SK-N-SH (cell line): ENCODE data around the gene BTNL8. TPM values are rescaled to one million over a fixed set of nuclear protein-coding genes. Genes with fewer than 3 reads are reported as not detected.

ENCODE experiments used
- CTCF ChIA-PET: fragments of 300-600, 350-600 bp; formaldehyde crosslinking; extraction: SDS; loops from one replicate; lab custom pipeline; 2021; lab: Yijun Ruan, JAX
- POLR2A ChIA-PET: fragments of 350-600 bp; sonication (Branson Sonifier 250); formaldehyde crosslinking; extraction: SDS; loops from one replicate; lab custom pipeline; 2020; ENCODE audit warnings: antibody characterized with exemption, inconsistent platforms; lab: Yijun Ruan, JAX
- DNase-seq: peaks from one replicate; pipeline ENCODE4 v3.0.0; 2012
- H2AFZ ChIP-seq: fragments of 200-600 bp; sonication (generic); 2 replicates; pipeline ENCODE4 v1.8.1; 2016; ENCODE audit warnings: antibody characterized with exemption, mild to moderate bottlenecking, low read depth
- H3F3A ChIP-seq: fragments of 200-600 bp; sonication (generic); replicated peaks from 2 replicates; pipeline ENCODE3; 2016; ENCODE audit warnings: antibody characterized with exemption, mild to moderate bottlenecking; ENCODE audit not compliant: insufficient read depth
- H3K27ac ChIP-seq, 2 experiments: fragments of 200-500 bp in 1 of 2; fragments of 200-600 bp in 1 of 2; sonication (Bioruptor generic) in 1 of 2; sonication (generic), shearing (Covaris generic) in 1 of 2; 2 replicates each; pipeline versions ENCODE4 v1.5.1 to v1.6.1; 2014 to 2016; ENCODE audit warnings: low read depth in 2 of 2, inconsistent platforms in 1 of 2, low read length in 1 of 2, mild to moderate bottlenecking in 1 of 2, mixed read lengths in 1 of 2
- H3K27me3 ChIP-seq: fragments of 200-600 bp; sonication (generic), shearing (Covaris generic); 2 replicates; pipeline ENCODE4 v1.6.1; 2016; ENCODE audit warnings: mixed run types; ENCODE audit not compliant: insufficient read depth
- H3K36me3 ChIP-seq, 2 experiments: fragments of 200-500 bp in 1 of 2; fragments of 200-600 bp in 1 of 2; sonication (Bioruptor generic) in 1 of 2; sonication (generic) in 1 of 2; replicated peaks in 1 of 2; 2 replicates each; pipeline versions ENCODE3 to v1.5.1; 2014 to 2016; ENCODE audit warnings: low read length in 1 of 2, mild to moderate bottlenecking in 1 of 2; ENCODE audit not compliant: insufficient read depth in 2 of 2, control insufficient read depth in 1 of 2
- H3K4me1 ChIP-seq, 2 experiments: fragments of 200-500 bp in 1 of 2; fragments of 200-600 bp in 1 of 2; sonication (Bioruptor generic) in 1 of 2; sonication (generic), shearing (Covaris generic) in 1 of 2; 2 replicates each; pipeline versions ENCODE4 v1.5.1 to v1.6.1; 2014 to 2016; ENCODE audit warnings: low read depth in 1 of 2, low read length in 1 of 2, mixed run types in 1 of 2; ENCODE audit not compliant: insufficient read depth in 2 of 2, control insufficient read depth in 1 of 2
- H3K4me2 ChIP-seq: fragments of 200-600 bp; sonication (generic), shearing (Covaris generic); 2 replicates; pipeline ENCODE4 v1.6.1; 2017; ENCODE audit warnings: mixed run types
- H3K4me3 ChIP-seq, 2 experiments: fragments of 200-500 bp in 1 of 2; fragments of 200-600 bp in 1 of 2; sonication (Bioruptor generic) in 1 of 2; sonication (generic), shearing (Covaris generic) in 1 of 2; 2 replicates each; pipeline versions ENCODE4 v1.5.1 to v1.8.1; 2014 to 2016; ENCODE audit warnings: low read depth in 2 of 2, inconsistent platforms in 1 of 2, low read length in 1 of 2, mild to moderate bottlenecking in 1 of 2, mixed read lengths in 1 of 2, moderate library complexity in 1 of 2
- H3K79me2 ChIP-seq: fragments of 200-600 bp; sonication (generic); 2 replicates; pipeline ENCODE4 v1.8.1; 2017; ENCODE audit warnings: mild to moderate bottlenecking; ENCODE audit not compliant: insufficient read depth
- H3K9ac ChIP-seq: fragments of 200-600 bp; sonication (generic); 2 replicates; pipeline ENCODE4 v1.6.1; 2017; ENCODE audit warnings: mixed run types
- H3K9me2 ChIP-seq: fragments of 200-600 bp; sonication (generic); 2 replicates; pipeline ENCODE4 v1.6.1; 2017; ENCODE audit warnings: mixed run types
- H3K9me3 ChIP-seq: fragments of 200-600 bp; sonication (generic); 2 replicates; pipeline ENCODE4 v1.6.1; 2017; ENCODE audit warnings: mixed run types, mild to moderate bottlenecking, moderate library complexity
- H4K20me1 ChIP-seq: fragments of 200-600 bp; sonication (generic); 2 replicates; pipeline ENCODE4 v1.6.1; 2017; ENCODE audit warnings: mild to moderate bottlenecking, mixed run types; ENCODE audit not compliant: insufficient read depth
- EP300 ChIP-seq, 2 experiments: IDR thresholded peaks; 2 replicates each; pipeline versions ENCODE4 v1.4.0 to v1.6.1; 2012; ENCODE audit warnings: borderline replicate concordance in 1 of 2, low read depth in 1 of 2, low read length in 1 of 2
- GABPA ChIP-seq: IDR thresholded peaks from 2 replicates; pipeline ENCODE4 v1.4.0; 2012; ENCODE audit warnings: low read depth, mild to moderate bottlenecking
- RFX5 ChIP-seq: IDR thresholded peaks from 2 replicates; pipeline ENCODE4 v1.6.1; 2012; ENCODE audit warnings: mild to moderate bottlenecking, improper control_type of control experiment, low read length
- SMC3 ChIP-seq: IDR thresholded peaks from 2 replicates; pipeline ENCODE4 v1.6.1; 2012; ENCODE audit warnings: low read depth, low read length, improper control_type of control experiment
- WGBS: methylation state at CpG from one replicate; pipeline ENCODE4 v1.1.6; 2017; ENCODE audit warnings: low lambda C conversion rate; 5-methylcytosine and 5-hydroxymethylcytosine counted together
- polyA plus RNA-seq, 3 experiments: library from polyadenylated mRNA; depleted of rRNA; stranded (reverse); fragments of >200 nt; gene quantifications; 2 replicates each; pipeline ENCODE4 v1.2.3, GENCODE V29; 2012
- small RNA-seq, 7 experiments: library from RNA; depleted of rRNA; stranded (forward); fragments of <200 nt; gene quantifications; one replicate each; pipeline ENCODE3, GENCODE V24; 2012
- TF ChIP-seq, protein P1 (sequence below): IDR thresholded peaks from 2 replicates; pipeline ENCODE4 v1.4.0; 2012; ENCODE audit warnings: low read depth
- TF ChIP-seq, protein P2 (sequence below): IDR thresholded peaks from 2 replicates; pipeline ENCODE4 v1.6.1; 2012; ENCODE audit warnings: mild to moderate bottlenecking, low read depth, low read length, moderate library complexity

The BTNL8 gene
- polyA plus RNA-seq, 1 of the 3 experiments (the other 2 are of a cell fraction), result not detected

- Histone ChIP-seq H3K27me3 (no peaks in the 10 kb centered on the region), H3K79me2 (no peaks in the 10 kb centered on the region), H3K9me2 (no peaks in the 10 kb centered on the region), H4K20me1 (no peaks in the 10 kb centered on the region), H3K36me3 (no peaks in the 10 kb centered on the region), H3K9ac (no peak overlapping the region), H3K9me3 (no peaks in the 10 kb centered on the region), H3F3A (no peaks in the 10 kb centered on the region), H3K27ac (no peak overlapping the region), H2AFZ (no peak overlapping the region), H3K4me1 (no peaks in the 10 kb centered on the region), H3K4me3 (no peak overlapping the region), H3K4me2 (no peak overlapping the region)
- ChIA-PET POLR2A (no interaction called here), CTCF (interaction anchor here (0.7 kb wide), 1 partner anchor 286 kb away, joined by 3 read pairs; no protein-coding TSS in a partner anchor)
- TF ChIP-seq GABPA (no peak), EP300 (IDR thresholded peaks at IDR 0.05; ENCODE audit: borderline replicate concordance in 1 of 2, low read depth in 1 of 2, low read length in 1 of 2) (no peak), SMC3 (no peak), RFX5 (no peak)
- TF ChIP-seq, protein P1, sequence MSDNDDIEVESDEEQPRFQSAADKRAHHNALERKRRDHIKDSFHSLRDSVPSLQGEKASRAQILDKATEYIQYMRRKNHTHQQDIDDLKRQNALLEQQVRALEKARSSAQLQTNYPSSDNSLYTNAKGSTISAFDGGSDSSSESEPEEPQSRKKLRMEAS, result no peak
- TF ChIP-seq, protein P2, sequence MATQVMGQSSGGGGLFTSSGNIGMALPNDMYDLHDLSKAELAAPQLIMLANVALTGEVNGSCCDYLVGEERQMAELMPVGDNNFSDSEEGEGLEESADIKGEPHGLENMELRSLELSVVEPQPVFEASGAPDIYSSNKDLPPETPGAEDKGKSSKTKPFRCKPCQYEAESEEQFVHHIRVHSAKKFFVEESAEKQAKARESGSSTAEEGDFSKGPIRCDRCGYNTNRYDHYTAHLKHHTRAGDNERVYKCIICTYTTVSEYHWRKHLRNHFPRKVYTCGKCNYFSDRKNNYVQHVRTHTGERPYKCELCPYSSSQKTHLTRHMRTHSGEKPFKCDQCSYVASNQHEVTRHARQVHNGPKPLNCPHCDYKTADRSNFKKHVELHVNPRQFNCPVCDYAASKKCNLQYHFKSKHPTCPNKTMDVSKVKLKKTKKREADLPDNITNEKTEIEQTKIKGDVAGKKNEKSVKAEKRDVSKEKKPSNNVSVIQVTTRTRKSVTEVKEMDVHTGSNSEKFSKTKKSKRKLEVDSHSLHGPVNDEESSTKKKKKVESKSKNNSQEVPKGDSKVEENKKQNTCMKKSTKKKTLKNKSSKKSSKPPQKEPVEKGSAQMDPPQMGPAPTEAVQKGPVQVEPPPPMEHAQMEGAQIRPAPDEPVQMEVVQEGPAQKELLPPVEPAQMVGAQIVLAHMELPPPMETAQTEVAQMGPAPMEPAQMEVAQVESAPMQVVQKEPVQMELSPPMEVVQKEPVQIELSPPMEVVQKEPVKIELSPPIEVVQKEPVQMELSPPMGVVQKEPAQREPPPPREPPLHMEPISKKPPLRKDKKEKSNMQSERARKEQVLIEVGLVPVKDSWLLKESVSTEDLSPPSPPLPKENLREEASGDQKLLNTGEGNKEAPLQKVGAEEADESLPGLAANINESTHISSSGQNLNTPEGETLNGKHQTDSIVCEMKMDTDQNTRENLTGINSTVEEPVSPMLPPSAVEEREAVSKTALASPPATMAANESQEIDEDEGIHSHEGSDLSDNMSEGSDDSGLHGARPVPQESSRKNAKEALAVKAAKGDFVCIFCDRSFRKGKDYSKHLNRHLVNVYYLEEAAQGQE, result no peak
- 0% methylated on average over 1 of the region's 5 CpGs for WGBS
- DNase-seq, result no peak
These were observed 91.9 kb downstream of the BTNL8 start for GRCh38 chr5:180990882-180991242.

Small RNA genes lying within 50 kb of the gene (small RNA-seq; reads per million reads assigned to genes)
- 0 reads per million in 7 experiments for gene RF00019
- gene RPS29P12, result 0 to 3.4 (median 0) reads per million in 7 experiments

Other genes starting within 250 kb of the BTNL8 start
- 0.02 and 0.05 TPM in 2 replicates for gene FLT4, start 249.6 kb upstream of the BTNL8 start, polyA plus RNA-seq (2012; rRNA removed)
- not detected in 2 replicates for gene OR2Y1, start 159.1 kb upstream of the BTNL8 start, polyA plus RNA-seq (2012; rRNA removed)
- 47.3 and 55.8 TPM in 2 replicates for gene MGAT1, start 96.4 kb upstream of the BTNL8 start, polyA plus RNA-seq (2012; rRNA removed)
- gene ZFP62, start 37.9 kb upstream of the BTNL8 start, polyA plus RNA-seq (2012; rRNA removed), result 6.0 and 9.0 TPM in 2 replicates
- gene BTNL3, start 89.7 kb downstream of the BTNL8 start, polyA plus RNA-seq (2012; rRNA removed), result not detected in 2 replicates
- not detected in 2 replicates for gene BTNL9, start 141.1 kb downstream of the BTNL8 start, polyA plus RNA-seq (2012; rRNA removed)
- gene OR2V1, start 232.0 kb downstream of the BTNL8 start, polyA plus RNA-seq (2012; rRNA removed), result not detected in 2 replicates
- not detected in 2 replicates for gene OR2V2, start 248.4 kb downstream of the BTNL8 start, polyA plus RNA-seq (2012; rRNA removed)